ENCODE data around the gene RAP1GAP.

GRCh38 chr1:21577324-21577723, 91.8 kb downstream of the RAP1GAP start:
- TF ChIP-seq CTCF (IDR thresholded peaks at IDR 0.05 in 4 of 5, conservative IDR thresholded peaks at IDR 0.05 in 1 of 5) (no peak), POLR2A (IDR thresholded peaks at IDR 0.05) (no peak)

Measured in gastrocnemius medialis (tissue), 4 donors.